Tibial nerve (tissue), 4 donors: Measurements from ENCODE around the gene CFAP45.

Experiments used
- CTCF ChIP-seq, 5 experiments: fragments of 200-600 bp in 3 of 5; fragments of 450-650 bp in 2 of 5; sonication (generic) in 3 of 5; IDR thresholded peaks; one replicate each; pipeline ENCODE4 v1.5.1; 2016 to 2019; ENCODE audit warnings: antibody characterized with exemption in 5 of 5, mild to moderate bottlenecking in 3 of 5, moderate library complexity in 2 of 5
- EP300 ChIP-seq, 2 donors: sonication (generic); formaldehyde crosslinking; IDR thresholded peaks; one replicate each; pipeline ENCODE4 v1.6.1; 2017; ENCODE audit warnings: antibody characterized with exemption in 2 of 2, mild to moderate bottlenecking in 1 of 2
- POLR2A ChIP-seq, 2 donors: fragments of 450-650 bp; IDR thresholded peaks; one replicate each; pipeline ENCODE4 v1.6.1; 2017; ENCODE audit warnings: antibody characterized with exemption in 2 of 2, mild to moderate bottlenecking in 2 of 2, moderate library complexity in 2 of 2

DNA sequence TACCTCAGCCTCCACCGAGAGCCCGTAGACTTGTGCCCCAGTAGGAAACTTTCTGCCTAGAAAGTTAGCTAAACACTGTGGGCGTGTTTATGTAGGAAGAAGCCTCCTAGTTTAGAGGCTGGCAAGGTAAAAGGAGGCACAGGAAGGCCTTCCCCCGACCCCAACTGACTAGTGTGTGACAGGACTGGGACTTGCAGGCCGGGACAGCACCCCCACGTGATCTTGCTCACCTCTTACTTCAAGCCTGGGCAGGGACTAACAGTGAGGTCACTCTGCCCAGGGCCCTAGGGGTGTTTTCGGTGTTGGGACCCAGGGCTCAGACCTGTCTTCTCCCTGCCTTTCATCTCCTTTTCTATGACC, 25.7 kb upstream of the CFAP45 start:
- TF ChIP-seq CTCF (IDR thresholded peaks at IDR 0.05) (no peak), POLR2A (IDR thresholded peaks at IDR 0.05) (no peak), EP300 (IDR thresholded peaks at IDR 0.05) (no peak)
